ENCODE data around the gene GAB2. TPM values are rescaled to one million over a fixed set of nuclear protein-coding genes. Genes with fewer than 3 reads are reported as not detected.

Gene GAB2
- total and polyA plus RNA-seq, 7 experiments from 2014 or later, result 0.17 to 42.6 (median 3.5) TPM

- ATAC-seq, result no peak
- H3K36me3 ChIP-seq (ENCODE audit: control insufficient read depth in 2 of 3, insufficient read depth in 3 of 3, low read length in 3 of 3), result peaks cover 0 to 18% (median 3%) of the 10 kb centered on the region in 3 experiments
- CTCF ChIA-PET, result no interaction called here
Measured at GRCh38 chr11:78446210-78446609, 28.6 kb upstream of the GAB2 start.

GRCh38 chr11:78444726-78445125 lies 27.1 kb upstream of the GAB2 start:
- intact Hi-C loops (cut with micrococcal nuclease), result no loop called here

More at GRCh38 chr11:78446210-78446609, 28.6 kb upstream of the GAB2 start:
- Mint-ChIP-seq H3K27ac (no peak overlapping the region), H3K36me3 (peaks cover under 1 to 35% (median 25%) of the 10 kb centered on the region in 5 donors), H3K9me3 (no peaks in the 10 kb centered on the region), H3K4me3 (no peak overlapping the region), H3K27me3 (no peaks in the 10 kb centered on the region), H3K4me1 (peaks cover 0 to 6% (median under 1%) of the 10 kb centered on the region in 7 donors)
- Histone ChIP-seq H3K27ac (ENCODE audit: low read depth, low read length) (no peak overlapping the region), H3K4me3 (ENCODE audit: low read length) (no peak overlapping the region), H3K4me1 (ENCODE audit: control insufficient read depth in 2 of 2, insufficient read depth in 2 of 2, low read length in 2 of 2) (no peaks in the 10 kb centered on the region), H3K27me3 (ENCODE audit: control insufficient read depth in 2 of 2, insufficient read depth in 2 of 2, low read length in 2 of 2) (no peaks in the 10 kb centered on the region), H3K9me3 (ENCODE audit: control insufficient read depth in 2 of 3, low read length in 3 of 3) (no peaks in the 10 kb centered on the region)
- intact Hi-C loops (cut with micrococcal nuclease), result no loop called here
- DNase-seq, result no peak
- POLR2A ChIA-PET, result no interaction called here

GRCh38 chr11:78441956-78442355 lies 24.3 kb upstream of the GAB2 start:
- H3K4me1 ChIP-seq (ENCODE audit: control insufficient read depth in 2 of 2, insufficient read depth in 2 of 2, low read length in 2 of 2), result no peaks in the 10 kb centered on the region
- H3K4me3 ChIP-seq (ENCODE audit: low read length), result no peak overlapping the region
- H3K9me3 ChIP-seq (ENCODE audit: control insufficient read depth in 2 of 3, low read length in 3 of 3), result no peaks in the 10 kb centered on the region
- Mint-ChIP-seq H3K4me3 (no peak overlapping the region), H3K27me3 (no peaks in the 10 kb centered on the region), H3K9me3 (no peaks in the 10 kb centered on the region), H3K4me1 (no peaks in the 10 kb centered on the region), H3K27ac (no peak overlapping the region), H3K36me3 (peaks cover 0 to 43% (median 27%) of the 10 kb centered on the region in 5 donors)
- no peak for DNase-seq
- H3K27me3 ChIP-seq (ENCODE audit: control insufficient read depth in 2 of 2, insufficient read depth in 2 of 2, low read length in 2 of 2), result no peaks in the 10 kb centered on the region
- POLR2A ChIA-PET, result no interaction called here
- no peak for ATAC-seq
- CTCF ChIA-PET, result no interaction called here
- intact Hi-C loops (cut with micrococcal nuclease), result no loop called here
- H3K36me3 ChIP-seq (ENCODE audit: control insufficient read depth in 2 of 3, insufficient read depth in 3 of 3, low read length in 3 of 3), result peaks cover 0 to 18% (median 3%) of the 10 kb centered on the region in 3 experiments
- H3K27ac ChIP-seq (ENCODE audit: low read depth, low read length), result no peak overlapping the region

More at GRCh38 chr11:78444726-78445125, 27.1 kb upstream of the GAB2 start:
- CTCF ChIA-PET, result interaction anchor here (0.7 kb wide), 2 partner anchors 28 to 61 kb away, joined by 5 read pairs; no protein-coding TSS in a partner anchor
- Mint-ChIP-seq H3K36me3 (peaks cover 0 to 36% (median 20%) of the 10 kb centered on the region in 5 donors), H3K27ac (no peak overlapping the region), H3K27me3 (no peaks in the 10 kb centered on the region), H3K9me3 (no peaks in the 10 kb centered on the region), H3K4me3 (no peak overlapping the region), H3K4me1 (no peaks in the 10 kb centered on the region)
- DNase-seq (no peak), ATAC-seq (no peak)
- POLR2A ChIA-PET, result no interaction called here
- H3K27me3 ChIP-seq (ENCODE audit: control insufficient read depth in 2 of 2, insufficient read depth in 2 of 2, low read length in 2 of 2), result no peaks in the 10 kb centered on the region
- H3K9me3 ChIP-seq (ENCODE audit: control insufficient read depth in 2 of 3, low read length in 3 of 3), result no peaks in the 10 kb centered on the region
- no peaks in the 10 kb centered on the region for H3K4me1 ChIP-seq (ENCODE audit: control insufficient read depth in 2 of 2, insufficient read depth in 2 of 2, low read length in 2 of 2)
- H3K27ac ChIP-seq (ENCODE audit: low read depth, low read length), result no peak overlapping the region
- no peak overlapping the region for H3K4me3 ChIP-seq (ENCODE audit: low read length)
- H3K36me3 ChIP-seq (ENCODE audit: control insufficient read depth in 2 of 3, insufficient read depth in 3 of 3, low read length in 3 of 3), result peaks cover 0 to 18% (median 3%) of the 10 kb centered on the region in 3 experiments

- H3K9me3 ChIP-seq (ENCODE audit: control insufficient read depth in 2 of 3, low read length in 3 of 3), result no peaks in the 10 kb centered on the region
- ChIA-PET POLR2A (no interaction called here), CTCF (no interaction called here)
- no peak overlapping the region for H3K4me3 Mint-ChIP-seq
- H3K36me3 Mint-ChIP-seq, result peaks cover 0 to 38% (median 29%) of the 10 kb centered on the region in 5 donors
- no peaks in the 10 kb centered on the region for H3K4me1 Mint-ChIP-seq
- DNase-seq, result no peak
- no peak overlapping the region for H3K27ac ChIP-seq (ENCODE audit: low read depth, low read length)
- peak; percentile 58 for ATAC-seq
- no peaks in the 10 kb centered on the region for H3K4me1 ChIP-seq (ENCODE audit: control insufficient read depth in 2 of 2, insufficient read depth in 2 of 2, low read length in 2 of 2)
- no peak overlapping the region for H3K27ac Mint-ChIP-seq
- H3K27me3 Mint-ChIP-seq, result no peaks in the 10 kb centered on the region
- no peaks in the 10 kb centered on the region for H3K9me3 Mint-ChIP-seq
- intact Hi-C loops (cut with micrococcal nuclease), result no loop called here
- H3K36me3 ChIP-seq (ENCODE audit: control insufficient read depth in 2 of 3, insufficient read depth in 3 of 3, low read length in 3 of 3), result peaks cover 0 to 15% (median 3%) of the 10 kb centered on the region in 3 experiments
- H3K27me3 ChIP-seq (ENCODE audit: control insufficient read depth in 2 of 2, insufficient read depth in 2 of 2, low read length in 2 of 2), result no peaks in the 10 kb centered on the region
- no peak overlapping the region for H3K4me3 ChIP-seq (ENCODE audit: low read length)
Measured at GRCh38 chr11:78438298-78438975, 20.8 kb upstream of the GAB2 start.

- no peak overlapping the region for H3K4me3 Mint-ChIP-seq
- H3K4me3 ChIP-seq (ENCODE audit: low read length), result no peak overlapping the region
- H3K27me3 Mint-ChIP-seq, result no peaks in the 10 kb centered on the region
- no peaks in the 10 kb centered on the region for H3K4me1 ChIP-seq (ENCODE audit: control insufficient read depth in 2 of 2, insufficient read depth in 2 of 2, low read length in 2 of 2)
- no peaks in the 10 kb centered on the region for H3K9me3 Mint-ChIP-seq
- no peaks in the 10 kb centered on the region for H3K36me3 ChIP-seq (ENCODE audit: control insufficient read depth in 2 of 3, insufficient read depth in 3 of 3, low read length in 3 of 3)
- H3K27ac Mint-ChIP-seq, result no peak overlapping the region
- no peak overlapping the region for H3K27ac ChIP-seq (ENCODE audit: low read depth, low read length)
- POLR2A ChIA-PET, result no interaction called here
- CTCF ChIA-PET, result no interaction called here
- no peaks in the 10 kb centered on the region for H3K9me3 ChIP-seq (ENCODE audit: control insufficient read depth in 2 of 3, low read length in 3 of 3)
- peaks cover 0 to 23% (median 0%) of the 10 kb centered on the region in 7 donors for H3K4me1 Mint-ChIP-seq
- H3K36me3 Mint-ChIP-seq, result peaks cover 0 to 16% (median 7%) of the 10 kb centered on the region in 5 donors
- ATAC-seq (no peak), DNase-seq (no peak)
- intact Hi-C loops (cut with micrococcal nuclease), result loop anchor here in 1 of 2 donors (2.0 kb wide), 1 partner anchor 14 kb away; no protein-coding TSS in a partner anchor
- H3K27me3 ChIP-seq (ENCODE audit: control insufficient read depth in 2 of 2, insufficient read depth in 2 of 2, low read length in 2 of 2), result no peaks in the 10 kb centered on the region
Measured at GRCh38 chr11:78432956-78433355, 15.3 kb upstream of the GAB2 start.

- H3K27ac ChIP-seq (ENCODE audit: low read depth, low read length), result no peak overlapping the region
- POLR2A ChIA-PET, result no interaction called here
Measured at GRCh38 chr11:78432058-78432515, 14.5 kb upstream of the GAB2 start.

More at GRCh38 chr11:78432058-78432515, 14.5 kb upstream of the GAB2 start:
- no peaks in the 10 kb centered on the region for H3K4me1 ChIP-seq (ENCODE audit: control insufficient read depth in 2 of 2, insufficient read depth in 2 of 2, low read length in 2 of 2)
- H3K4me1 Mint-ChIP-seq, result peaks cover 0 to 28% (median 0%) of the 10 kb centered on the region in 7 donors
- no peak for ATAC-seq
- peaks cover 0 to 13% (median 6%) of the 10 kb centered on the region in 5 donors for H3K36me3 Mint-ChIP-seq
- no peak overlapping the region for H3K27ac Mint-ChIP-seq
- CTCF ChIA-PET, result no interaction called here
- no peak overlapping the region for H3K4me3 ChIP-seq (ENCODE audit: low read length)
- H3K4me3 Mint-ChIP-seq, result no peak overlapping the region
- no peaks in the 10 kb centered on the region for H3K27me3 ChIP-seq (ENCODE audit: control insufficient read depth in 2 of 2, insufficient read depth in 2 of 2, low read length in 2 of 2)
- H3K9me3 ChIP-seq (ENCODE audit: control insufficient read depth in 2 of 3, low read length in 3 of 3), result no peaks in the 10 kb centered on the region
- intact Hi-C loops (cut with micrococcal nuclease), result loop anchor here in 1 of 2 donors (2.0 kb wide), 1 partner anchor 13 kb away; no protein-coding TSS in a partner anchor
- H3K27me3 Mint-ChIP-seq, result no peaks in the 10 kb centered on the region
- H3K9me3 Mint-ChIP-seq, result no peaks in the 10 kb centered on the region
- DNase-seq, result peak in 1 of 9 donors; percentile 23
- no peaks in the 10 kb centered on the region for H3K36me3 ChIP-seq (ENCODE audit: control insufficient read depth in 2 of 3, insufficient read depth in 3 of 3, low read length in 3 of 3)
